Measurements from ENCODE around the gene RTP3. TPM values are rescaled to one million over a fixed set of nuclear protein-coding genes. Genes with fewer than 3 reads are reported as not detected.
A peak's percentile ranks its signal among the peaks of the same experiment; 100 is the strongest.

RTP3 gene
- total RNA-seq, 1 donor from 2014 or later: not detected

DNA sequence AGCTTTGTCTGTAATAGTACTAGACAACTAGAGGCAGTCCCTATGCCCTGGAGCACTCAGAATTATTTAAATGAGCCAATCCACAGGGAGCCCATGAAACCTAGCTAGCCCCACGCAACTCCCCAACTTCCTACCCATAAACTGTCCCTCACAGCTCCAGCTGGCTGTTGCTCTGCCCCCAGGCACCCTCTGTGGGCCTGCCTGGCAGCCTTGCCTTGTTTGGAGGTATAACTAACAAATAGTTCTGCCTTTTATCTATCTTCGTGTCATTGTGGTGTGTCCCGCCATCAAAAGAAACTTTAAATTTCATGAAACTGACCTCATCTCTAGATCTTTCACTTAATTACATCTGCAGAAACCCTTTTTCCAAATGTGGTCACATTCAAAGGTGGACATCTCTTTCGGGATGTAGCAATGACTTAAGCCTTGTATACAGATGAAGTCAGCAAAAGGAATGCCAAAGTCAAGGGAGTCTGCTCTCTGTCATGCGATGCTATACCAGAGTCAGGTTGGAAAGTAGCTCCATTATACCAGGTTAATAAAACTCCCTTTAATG is 1.8 kb upstream of the RTP3 start:
- Mint-ChIP-seq H3K27me3 (ENCODE audit: unreplicated experiment) (no peaks in the 10 kb centered on the region), H3K27ac (ENCODE audit: unreplicated experiment) (no peak overlapping the region), H3K9me3 (ENCODE audit: unreplicated experiment) (no peaks in the 10 kb centered on the region), H3K4me3 (ENCODE audit: unreplicated experiment) (no peak overlapping the region), H3K36me3 (ENCODE audit: unreplicated experiment) (no peaks in the 10 kb centered on the region), H3K4me1 (ENCODE audit: unreplicated experiment) (peaks cover 6% of the 10 kb centered on the region)
- DNase-seq (ENCODE audit: extremely low spot score, unreplicated experiment): peak; percentile 65
- TF ChIP-seq, protein P1, sequence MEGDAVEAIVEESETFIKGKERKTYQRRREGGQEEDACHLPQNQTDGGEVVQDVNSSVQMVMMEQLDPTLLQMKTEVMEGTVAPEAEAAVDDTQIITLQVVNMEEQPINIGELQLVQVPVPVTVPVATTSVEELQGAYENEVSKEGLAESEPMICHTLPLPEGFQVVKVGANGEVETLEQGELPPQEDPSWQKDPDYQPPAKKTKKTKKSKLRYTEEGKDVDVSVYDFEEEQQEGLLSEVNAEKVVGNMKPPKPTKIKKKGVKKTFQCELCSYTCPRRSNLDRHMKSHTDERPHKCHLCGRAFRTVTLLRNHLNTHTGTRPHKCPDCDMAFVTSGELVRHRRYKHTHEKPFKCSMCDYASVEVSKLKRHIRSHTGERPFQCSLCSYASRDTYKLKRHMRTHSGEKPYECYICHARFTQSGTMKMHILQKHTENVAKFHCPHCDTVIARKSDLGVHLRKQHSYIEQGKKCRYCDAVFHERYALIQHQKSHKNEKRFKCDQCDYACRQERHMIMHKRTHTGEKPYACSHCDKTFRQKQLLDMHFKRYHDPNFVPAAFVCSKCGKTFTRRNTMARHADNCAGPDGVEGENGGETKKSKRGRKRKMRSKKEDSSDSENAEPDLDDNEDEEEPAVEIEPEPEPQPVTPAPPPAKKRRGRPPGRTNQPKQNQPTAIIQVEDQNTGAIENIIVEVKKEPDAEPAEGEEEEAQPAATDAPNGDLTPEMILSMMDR (IDR thresholded peaks at IDR 0.05): no peak

DNA sequence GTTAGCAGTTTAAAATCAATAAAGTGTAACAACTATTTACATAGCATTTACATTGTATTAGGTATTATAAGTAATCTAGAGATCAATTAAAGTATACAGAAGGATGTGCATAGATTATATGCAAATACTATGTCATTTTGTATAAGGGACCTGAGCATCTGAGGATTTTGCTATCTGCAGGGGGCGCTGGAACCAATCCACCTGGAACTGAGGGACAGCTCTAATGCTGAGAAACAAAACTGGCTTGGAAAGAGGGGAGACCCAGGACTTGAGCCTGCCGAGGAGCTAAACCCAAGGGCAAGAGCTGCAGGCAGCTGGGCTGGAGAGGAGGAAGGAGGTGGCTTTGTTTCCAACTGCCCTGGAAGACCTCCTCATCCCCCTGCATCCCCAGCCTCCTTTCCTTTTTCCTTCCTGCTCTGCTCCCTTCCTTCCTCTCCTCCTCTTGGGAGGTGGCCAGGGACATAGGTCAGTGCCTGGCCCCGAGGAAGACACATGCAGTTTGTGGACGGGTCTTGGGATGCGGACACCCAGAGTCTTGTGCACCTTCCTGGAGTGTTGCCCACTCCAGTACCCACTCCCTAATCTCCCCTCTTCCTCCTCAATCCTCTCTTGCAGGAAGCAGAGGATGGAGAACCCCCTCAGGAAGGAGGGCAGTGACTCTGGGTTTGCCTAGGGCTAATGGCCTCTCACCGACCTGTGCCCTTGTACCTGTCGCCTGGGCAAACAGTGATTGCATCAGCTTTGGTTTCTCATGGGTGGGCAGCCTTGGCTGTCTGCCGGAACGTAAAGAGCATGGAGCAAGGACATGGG is 825 bp upstream of the RTP3 start:
- H3K9me3 Mint-ChIP-seq (ENCODE audit: unreplicated experiment): no peaks in the 10 kb centered on the region
- TF ChIP-seq, protein P1 (IDR thresholded peaks at IDR 0.05): peak; percentile 47
- no peak overlapping the region for H3K4me3 Mint-ChIP-seq (ENCODE audit: unreplicated experiment)
- peaks cover 6% of the 10 kb centered on the region for H3K4me1 Mint-ChIP-seq (ENCODE audit: unreplicated experiment)
- H3K27me3 Mint-ChIP-seq (ENCODE audit: unreplicated experiment): no peaks in the 10 kb centered on the region
- no peaks in the 10 kb centered on the region for H3K36me3 Mint-ChIP-seq (ENCODE audit: unreplicated experiment)
- peak; percentile 71 for DNase-seq (ENCODE audit: extremely low spot score, unreplicated experiment)
- no peak overlapping the region for H3K27ac Mint-ChIP-seq (ENCODE audit: unreplicated experiment)

DNA sequence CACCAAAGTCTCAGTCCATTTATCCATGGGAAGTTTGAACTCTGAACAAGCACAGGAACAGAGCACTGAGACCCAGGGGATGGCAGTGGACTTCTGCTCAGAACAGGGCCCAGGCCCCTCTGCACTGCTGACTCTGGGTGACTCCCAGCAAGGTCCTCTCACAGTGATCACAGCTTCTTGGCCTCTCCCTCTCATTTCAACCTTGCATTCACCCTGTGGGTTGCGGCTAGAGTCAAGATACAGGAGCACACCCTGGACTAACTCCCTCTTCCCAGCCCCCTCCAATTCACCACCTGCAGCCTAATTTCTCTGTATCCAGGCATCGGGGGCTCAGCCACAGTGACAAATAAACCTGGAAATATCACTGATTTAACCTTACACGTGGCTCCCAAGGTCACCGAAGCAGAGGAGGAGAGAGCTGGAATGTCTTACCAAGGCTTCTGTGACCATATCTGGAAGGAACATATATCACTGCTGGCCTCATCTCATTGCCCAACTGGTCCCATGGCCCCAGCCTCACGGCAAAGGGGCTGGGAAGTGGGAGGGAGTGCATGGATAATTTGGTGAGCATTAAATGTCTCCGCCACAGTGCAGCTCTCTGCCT is 1.2 kb downstream of the RTP3 start:
- peaks cover 10% of the 10 kb centered on the region for H3K4me1 Mint-ChIP-seq (ENCODE audit: unreplicated experiment)

DNA sequence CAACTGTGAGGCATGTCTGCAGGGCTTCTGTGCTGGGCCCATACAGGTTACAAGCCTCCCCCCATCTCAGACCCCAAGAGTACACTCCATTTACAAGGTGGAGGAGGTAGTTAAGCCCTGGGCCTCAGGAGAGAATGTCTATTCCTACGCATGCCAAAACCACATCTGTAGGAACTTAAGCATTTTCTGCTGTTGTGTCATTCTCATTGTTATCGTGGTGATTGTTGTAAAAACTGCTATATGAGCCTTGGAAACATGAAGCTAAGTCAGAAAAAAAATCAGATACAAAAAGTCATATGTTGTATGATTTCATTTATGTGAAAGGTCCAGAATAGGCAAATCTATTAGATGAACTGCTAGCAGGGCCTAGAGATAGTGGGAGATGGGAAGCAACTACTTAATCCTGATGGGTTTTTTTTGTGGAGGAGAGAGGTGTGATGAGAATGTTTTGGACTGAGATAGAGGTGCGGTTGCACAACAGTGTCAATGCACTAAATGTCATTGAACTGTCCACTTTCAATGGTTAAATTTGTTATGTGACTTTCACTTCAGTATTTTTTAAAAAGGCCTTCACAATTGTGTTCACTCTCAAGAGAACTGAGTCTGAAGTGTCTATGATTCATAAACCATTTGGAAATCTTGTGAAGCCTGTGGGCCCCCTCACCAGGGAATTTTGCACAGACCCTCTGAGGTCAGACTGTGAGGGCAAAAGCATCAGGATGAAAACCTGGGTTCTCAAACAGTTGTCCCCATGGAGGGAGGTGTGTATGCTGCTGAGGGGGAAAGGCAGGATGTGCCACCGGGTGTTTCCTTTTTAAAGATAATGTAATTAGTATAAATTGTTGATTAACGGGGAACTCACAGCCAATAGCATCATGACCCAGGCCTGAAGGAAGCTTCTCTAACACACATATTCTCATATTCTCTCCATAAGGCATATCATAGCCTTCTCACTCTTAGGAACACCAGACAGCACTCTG is 3.2 kb downstream of the RTP3 start:
- H3K27me3 Mint-ChIP-seq (ENCODE audit: unreplicated experiment): no peaks in the 10 kb centered on the region
- peaks cover 6% of the 10 kb centered on the region for H3K4me1 Mint-ChIP-seq (ENCODE audit: unreplicated experiment)
- no peak overlapping the region for H3K27ac Mint-ChIP-seq (ENCODE audit: unreplicated experiment)
- no peak overlapping the region for H3K4me3 Mint-ChIP-seq (ENCODE audit: unreplicated experiment)
- H3K9me3 Mint-ChIP-seq (ENCODE audit: unreplicated experiment): no peaks in the 10 kb centered on the region
- peak; percentile 36 for DNase-seq (ENCODE audit: extremely low spot score, unreplicated experiment)
- H3K36me3 Mint-ChIP-seq (ENCODE audit: unreplicated experiment): no peaks in the 10 kb centered on the region
- TF ChIP-seq, protein P1 (IDR thresholded peaks at IDR 0.05): no peak

More for the DNA sequence above, 1.2 kb downstream of the RTP3 start:
- DNase-seq (ENCODE audit: extremely low spot score, unreplicated experiment): peak; percentile 46
- Mint-ChIP-seq H3K4me3 (ENCODE audit: unreplicated experiment) (no peak overlapping the region), H3K36me3 (ENCODE audit: unreplicated experiment) (no peaks in the 10 kb centered on the region), H3K27me3 (ENCODE audit: unreplicated experiment) (no peaks in the 10 kb centered on the region), H3K9me3 (ENCODE audit: unreplicated experiment) (no peaks in the 10 kb centered on the region), H3K27ac (ENCODE audit: unreplicated experiment) (no peak overlapping the region)
- TF ChIP-seq, protein P1 (IDR thresholded peaks at IDR 0.05): no peak

Measured in osteocyte (in vitro differentiated cells).